ENCODE data around the gene FAM163B.

FAM163B gene

GRCh38 chr9:133569121-133569785 is 39.9 kb downstream of the FAM163B start:
- H3K9me2 ChIP-seq (replicated peaks; ENCODE audit: control insufficient read depth, low read length): no peaks in the 10 kb centered on the region
- H3K4me2 ChIP-seq (ENCODE audit: low read length): no peak overlapping the region
- no peaks in the 10 kb centered on the region for H3K79me2 ChIP-seq (ENCODE audit: control insufficient read depth, low read length)
- no peaks in the 10 kb centered on the region for H4K20me1 ChIP-seq (ENCODE audit: control insufficient read depth, insufficient read depth, low read depth, low read length)
- H3K4me1 ChIP-seq (ENCODE audit: control insufficient read depth, low read length): no peaks in the 10 kb centered on the region
- H3K36me3 ChIP-seq (ENCODE audit: control insufficient read depth, low read length): no peaks in the 10 kb centered on the region
- no peak overlapping the region for H3K27ac ChIP-seq (ENCODE audit: low read depth, low read length)
- H3K27me3 ChIP-seq (ENCODE audit: control insufficient read depth, low read length): no peaks in the 10 kb centered on the region
- H3K9me3 ChIP-seq (ENCODE audit: control insufficient read depth, insufficient read depth, low read length): no peaks in the 10 kb centered on the region
- no peak overlapping the region for H3K4me3 ChIP-seq (ENCODE audit: low read length)
- H3F3A ChIP-seq (ENCODE audit: control insufficient read depth, insufficient read depth): no peaks in the 10 kb centered on the region
- no peak for TF ChIP-seq EZH2phosphoT487 (IDR thresholded peaks at IDR 0.05; ENCODE audit: borderline replicate concordance, low read length)
- TF ChIP-seq, protein P1, sequence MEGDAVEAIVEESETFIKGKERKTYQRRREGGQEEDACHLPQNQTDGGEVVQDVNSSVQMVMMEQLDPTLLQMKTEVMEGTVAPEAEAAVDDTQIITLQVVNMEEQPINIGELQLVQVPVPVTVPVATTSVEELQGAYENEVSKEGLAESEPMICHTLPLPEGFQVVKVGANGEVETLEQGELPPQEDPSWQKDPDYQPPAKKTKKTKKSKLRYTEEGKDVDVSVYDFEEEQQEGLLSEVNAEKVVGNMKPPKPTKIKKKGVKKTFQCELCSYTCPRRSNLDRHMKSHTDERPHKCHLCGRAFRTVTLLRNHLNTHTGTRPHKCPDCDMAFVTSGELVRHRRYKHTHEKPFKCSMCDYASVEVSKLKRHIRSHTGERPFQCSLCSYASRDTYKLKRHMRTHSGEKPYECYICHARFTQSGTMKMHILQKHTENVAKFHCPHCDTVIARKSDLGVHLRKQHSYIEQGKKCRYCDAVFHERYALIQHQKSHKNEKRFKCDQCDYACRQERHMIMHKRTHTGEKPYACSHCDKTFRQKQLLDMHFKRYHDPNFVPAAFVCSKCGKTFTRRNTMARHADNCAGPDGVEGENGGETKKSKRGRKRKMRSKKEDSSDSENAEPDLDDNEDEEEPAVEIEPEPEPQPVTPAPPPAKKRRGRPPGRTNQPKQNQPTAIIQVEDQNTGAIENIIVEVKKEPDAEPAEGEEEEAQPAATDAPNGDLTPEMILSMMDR (IDR thresholded peaks at IDR 0.05; ENCODE audit: low read depth, low read length, poor library complexity, severe bottlenecking): no peak

GRCh38 chr9:133568186-133568585 is 41.0 kb downstream of the FAM163B start:
- H3K4me1 ChIP-seq (ENCODE audit: control insufficient read depth, low read length): peaks cover 4% of the 10 kb centered on the region; the same call in 1 of the 2 replicates
- H3K27ac ChIP-seq (ENCODE audit: low read depth, low read length): no peak overlapping the region
- H3K79me2 ChIP-seq (ENCODE audit: control insufficient read depth, low read length): no peaks in the 10 kb centered on the region
- no peak for TF ChIP-seq EZH2phosphoT487 (IDR thresholded peaks at IDR 0.05; ENCODE audit: borderline replicate concordance, low read length)
- TF ChIP-seq, protein P1 (IDR thresholded peaks at IDR 0.05; ENCODE audit: low read depth, low read length, poor library complexity, severe bottlenecking): no peak
- H3F3A ChIP-seq (ENCODE audit: control insufficient read depth, insufficient read depth): no peaks in the 10 kb centered on the region
- H3K9me3 ChIP-seq (ENCODE audit: control insufficient read depth, insufficient read depth, low read length): no peaks in the 10 kb centered on the region
- H3K4me2 ChIP-seq (ENCODE audit: low read length): no peak overlapping the region
- H3K27me3 ChIP-seq (ENCODE audit: control insufficient read depth, low read length): no peaks in the 10 kb centered on the region
- H3K9me2 ChIP-seq (replicated peaks; ENCODE audit: control insufficient read depth, low read length): no peaks in the 10 kb centered on the region
- no peaks in the 10 kb centered on the region for H4K20me1 ChIP-seq (ENCODE audit: control insufficient read depth, insufficient read depth, low read depth, low read length)
- no peaks in the 10 kb centered on the region for H3K36me3 ChIP-seq (ENCODE audit: control insufficient read depth, low read length)
- H3K4me3 ChIP-seq (ENCODE audit: low read length): no peak overlapping the region

GRCh38 chr9:133566817-133567216 is 42.4 kb downstream of the FAM163B start:
- no peak overlapping the region for H3K4me3 ChIP-seq (ENCODE audit: low read length)
- H3F3A ChIP-seq (ENCODE audit: control insufficient read depth, insufficient read depth): no peaks in the 10 kb centered on the region
- no peaks in the 10 kb centered on the region for H3K9me3 ChIP-seq (ENCODE audit: control insufficient read depth, insufficient read depth, low read length)
- H3K36me3 ChIP-seq (ENCODE audit: control insufficient read depth, low read length): no peaks in the 10 kb centered on the region
- no peaks in the 10 kb centered on the region for H4K20me1 ChIP-seq (ENCODE audit: control insufficient read depth, insufficient read depth, low read depth, low read length)
- no peaks in the 10 kb centered on the region for H3K79me2 ChIP-seq (ENCODE audit: control insufficient read depth, low read length)
- no peak overlapping the region for H3K27ac ChIP-seq (ENCODE audit: low read depth, low read length)
- H3K4me2 ChIP-seq (ENCODE audit: low read length): no peak overlapping the region
- H3K4me1 ChIP-seq (ENCODE audit: control insufficient read depth, low read length): peaks cover 5% of the 10 kb centered on the region; the same call in 1 of the 2 replicates
- TF ChIP-seq, protein P1 (IDR thresholded peaks at IDR 0.05; ENCODE audit: low read depth, low read length, poor library complexity, severe bottlenecking): no peak
- TF ChIP-seq EZH2phosphoT487 (IDR thresholded peaks at IDR 0.05; ENCODE audit: borderline replicate concordance, low read length): no peak
- H3K27me3 ChIP-seq (ENCODE audit: control insufficient read depth, low read length): no peaks in the 10 kb centered on the region
- no peaks in the 10 kb centered on the region for H3K9me2 ChIP-seq (replicated peaks; ENCODE audit: control insufficient read depth, low read length)

Data from DOHH2 (cell line).